MG63 (cell line): Measurements from ENCODE around the gene ATG2A. TPM values are rescaled to one million over a fixed set of nuclear protein-coding genes. Genes with fewer than 3 reads are reported as not detected.
A peak's percentile ranks its signal among the peaks of the same experiment; 100 is the strongest.

ENCODE experiments used
- DNase-seq: peaks from one replicate; pipeline ENCODE4 v3.0.0-alpha.2; 2020
- H3K27me3 ChIP-seq: fragments of 250-450 bp; sonication (Bioruptor Pico); 2 replicates; pipeline ENCODE4 v1.5.1; 2020; ENCODE audit warnings: mild to moderate bottlenecking, moderate library complexity
- H3K36me3 ChIP-seq: fragments of 250-450 bp; sonication (Bioruptor Pico); 2 replicates; pipeline ENCODE4 v1.5.1; 2020; ENCODE audit warnings: mild to moderate bottlenecking, moderate library complexity
- H3K4me3 ChIP-seq: fragments of 250-450 bp; sonication (Bioruptor Pico); 2 replicates; pipeline ENCODE4 v1.5.1; 2020; ENCODE audit warnings: mild to moderate bottlenecking, moderate library complexity
- H3K9me3 ChIP-seq: fragments of 250-450 bp; sonication (Bioruptor Pico); 2 replicates; pipeline ENCODE4 v1.5.1; 2020; ENCODE audit warnings: mild to moderate bottlenecking, moderate library complexity
- total RNA-seq: library from RNA; depleted of rRNA; stranded (reverse); fragments of >200 nt; shearing (Covaris generic); gene quantifications from 2 replicates; pipeline ENCODE4 v1.2.3, GENCODE V29; 2014; ENCODE audit warnings: low replicate concordance; rRNA removed

The ATG2A gene
- total RNA-seq: 4.6 and 18.6 TPM in 2 replicates

DNA sequence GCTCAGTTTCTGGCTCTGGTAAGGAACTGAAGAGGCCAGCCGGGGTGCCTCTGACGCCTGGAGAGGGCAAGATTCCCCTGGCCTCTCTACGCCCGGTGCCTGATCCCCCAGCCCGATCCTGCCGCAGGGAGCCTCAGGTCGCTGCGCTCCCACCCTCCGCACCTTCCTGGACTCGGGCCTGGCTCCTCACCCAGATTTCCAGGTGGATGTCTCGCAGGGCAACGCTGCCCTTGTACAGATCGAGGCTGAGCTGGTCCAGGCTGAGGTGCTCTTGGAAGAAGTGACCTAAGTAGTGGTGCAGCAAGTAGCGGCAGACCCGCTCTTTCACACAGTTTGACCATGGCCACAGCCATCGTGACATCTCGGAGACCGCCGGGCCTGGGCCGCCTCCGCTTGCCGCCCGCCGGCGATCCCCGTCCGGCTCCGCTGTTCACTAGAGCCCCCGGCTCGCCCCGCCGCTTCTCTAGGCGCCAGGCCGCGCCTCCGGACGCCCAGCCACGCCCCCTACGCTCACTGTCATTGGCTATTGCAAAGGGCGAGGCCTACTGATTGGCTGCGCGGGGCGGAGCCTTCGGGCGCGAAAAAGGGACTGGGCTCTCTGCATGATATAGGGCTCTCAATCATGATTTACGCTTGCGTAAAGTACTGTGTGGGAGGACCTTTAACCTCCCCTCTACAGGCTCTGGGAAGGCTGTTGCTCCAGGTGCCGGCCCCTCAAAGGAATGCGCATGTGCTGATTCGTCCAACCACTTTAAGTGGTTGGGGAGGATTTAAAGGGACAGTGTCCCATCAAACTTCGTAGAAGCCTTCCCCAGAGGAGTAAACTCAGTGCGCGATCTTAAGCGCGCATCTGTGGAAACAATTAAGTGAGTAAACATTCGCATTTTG lies at the start of gene ATG2A:
ATG2A (minus strand) TSS at position 435 of the 888 bp plus-strand sequence; CDS start at position 361, 74 bp downstream.
- H3K4me3 ChIP-seq: peak within 1 kb of the TSS; percentile 69
- H3K27me3 ChIP-seq: no peaks in the 10 kb centered on the region
- H3K36me3 ChIP-seq: no peaks in the 10 kb centered on the region; the same call in 1 of the 2 replicates
- DNase-seq: peak; percentile 98
- no peaks in the 10 kb centered on the region for H3K9me3 ChIP-seq

DNA sequence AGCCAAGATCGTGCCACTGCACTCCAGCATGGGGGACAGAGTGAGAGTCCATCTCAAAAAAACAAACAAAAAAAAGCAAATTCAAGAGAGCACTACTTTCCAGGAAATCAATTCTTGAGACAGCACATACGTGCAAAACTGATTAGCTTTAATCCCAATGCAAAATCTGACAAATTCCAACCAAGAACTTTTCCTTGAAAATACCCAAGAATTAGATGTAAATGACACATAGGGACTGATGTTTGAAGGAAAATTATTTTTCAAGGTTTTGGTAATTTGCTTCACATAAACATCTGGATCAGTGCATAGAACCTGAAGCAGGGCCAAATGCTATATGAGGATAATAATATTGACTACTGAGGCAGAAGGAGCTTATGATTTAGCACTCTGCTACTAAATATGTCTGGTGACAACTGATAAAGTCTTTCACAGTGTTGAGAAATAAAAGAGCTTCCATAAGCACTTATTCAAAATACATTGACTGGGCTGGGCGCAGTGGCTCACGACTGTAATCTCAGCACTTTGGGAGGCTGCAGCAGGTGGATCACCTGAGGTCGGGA lies 46.1 kb upstream of the ATG2A start:
- H3K4me3 ChIP-seq: no peak overlapping the region
- no peaks in the 10 kb centered on the region for H3K36me3 ChIP-seq
- no peaks in the 10 kb centered on the region for H3K9me3 ChIP-seq
- H3K27me3 ChIP-seq: no peaks in the 10 kb centered on the region
- no peak for DNase-seq

DNA sequence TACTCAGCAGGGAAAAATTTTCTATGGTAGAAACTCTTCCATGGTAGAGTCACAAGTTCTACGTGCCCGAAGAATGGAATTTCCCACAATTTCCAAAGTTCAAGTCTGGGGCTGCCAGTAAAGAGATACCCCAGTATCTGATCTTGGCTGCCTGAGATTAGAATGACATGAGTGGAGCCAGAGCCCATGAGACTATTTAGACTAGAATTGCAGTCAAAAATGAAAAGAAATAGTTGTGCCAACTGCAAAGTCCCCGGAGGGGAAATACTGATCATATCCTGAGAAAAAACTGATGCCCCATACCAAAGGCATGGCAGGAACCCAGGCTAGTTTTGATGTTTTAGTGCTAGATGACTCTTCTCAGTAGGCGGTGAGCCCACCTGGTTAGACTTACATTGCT lies 43.7 kb upstream of the ATG2A start:
- peak; percentile 43 for DNase-seq
- no peak overlapping the region for H3K4me3 ChIP-seq
- H3K9me3 ChIP-seq: no peaks in the 10 kb centered on the region
- no peaks in the 10 kb centered on the region for H3K27me3 ChIP-seq
- H3K36me3 ChIP-seq: no peaks in the 10 kb centered on the region

DNA sequence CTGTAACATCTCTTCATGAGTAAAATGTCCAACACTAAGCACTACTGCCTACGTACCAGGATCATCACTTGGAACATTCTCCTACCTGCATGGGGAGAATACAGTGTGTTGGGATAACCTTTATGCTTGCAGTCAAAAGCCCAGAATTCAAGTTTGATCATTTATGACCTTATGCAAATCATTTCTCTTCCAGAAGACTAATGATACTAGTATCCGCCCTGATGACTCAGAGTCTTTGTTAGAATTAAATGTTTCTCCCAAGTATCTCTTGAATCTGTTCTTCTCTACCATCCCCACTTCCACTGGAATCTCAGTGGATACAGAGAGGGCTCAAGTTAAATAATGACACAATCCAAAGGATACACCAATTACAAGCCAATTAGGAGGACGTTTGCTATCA lies 42.5 kb upstream of the ATG2A start:
- H3K36me3 ChIP-seq: no peaks in the 10 kb centered on the region
- H3K27me3 ChIP-seq: peaks cover 12% of the 10 kb centered on the region; the same call in 1 of the 2 replicates
- no peaks in the 10 kb centered on the region for H3K9me3 ChIP-seq
- no peak for DNase-seq
- no peak overlapping the region for H3K4me3 ChIP-seq

DNA sequence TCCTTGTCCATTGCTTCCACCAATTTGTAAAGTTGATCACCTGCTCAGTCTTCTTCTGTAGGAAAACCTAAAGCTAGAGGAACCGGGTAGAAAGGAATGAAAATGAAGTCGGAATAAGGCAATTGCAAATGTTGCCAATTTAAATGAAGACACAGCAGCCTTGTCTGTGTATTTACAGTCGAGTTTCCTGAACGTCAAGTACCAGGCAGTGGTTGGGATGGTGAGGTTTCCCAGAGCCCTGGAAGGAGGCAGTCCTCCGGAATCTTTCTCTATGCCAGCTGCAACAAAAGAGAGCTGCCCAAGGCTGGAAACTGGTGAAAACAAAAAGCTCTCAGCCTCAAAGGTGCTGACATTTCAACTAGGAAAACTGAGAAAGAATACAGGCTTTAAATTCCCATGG lies 37.2 kb upstream of the ATG2A start:
- DNase-seq: no peak
- H3K4me3 ChIP-seq: no peak overlapping the region
- H3K27me3 ChIP-seq: peaks cover 21% of the 10 kb centered on the region; the same call in 1 of the 2 replicates
- no peaks in the 10 kb centered on the region for H3K9me3 ChIP-seq
- no peaks in the 10 kb centered on the region for H3K36me3 ChIP-seq

DNA sequence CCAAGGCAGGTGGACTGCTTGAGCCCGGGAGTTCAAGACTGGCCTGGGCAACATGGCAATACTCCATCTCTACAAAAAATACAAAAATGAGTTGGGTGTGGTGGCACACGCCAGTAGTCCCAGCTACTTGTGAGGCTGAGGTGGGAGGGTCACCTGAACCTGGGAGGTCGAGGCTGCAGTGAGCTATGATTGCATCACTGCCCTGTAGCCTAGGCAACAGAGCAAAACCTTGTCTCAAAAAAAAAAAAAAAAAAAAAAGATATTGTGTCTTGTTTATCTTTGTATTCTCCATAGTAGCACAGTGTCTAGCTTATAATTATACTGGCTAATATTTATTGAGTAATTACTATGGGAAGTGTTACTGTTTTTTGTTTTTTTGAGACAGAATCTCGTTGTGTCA lies 34.5 kb upstream of the ATG2A start:
- H3K4me3 ChIP-seq: no peak overlapping the region
- no peaks in the 10 kb centered on the region for H3K9me3 ChIP-seq
- peaks cover 21% of the 10 kb centered on the region; the same call in 1 of the 2 replicates for H3K27me3 ChIP-seq
- no peak for DNase-seq
- no peaks in the 10 kb centered on the region for H3K36me3 ChIP-seq

DNA sequence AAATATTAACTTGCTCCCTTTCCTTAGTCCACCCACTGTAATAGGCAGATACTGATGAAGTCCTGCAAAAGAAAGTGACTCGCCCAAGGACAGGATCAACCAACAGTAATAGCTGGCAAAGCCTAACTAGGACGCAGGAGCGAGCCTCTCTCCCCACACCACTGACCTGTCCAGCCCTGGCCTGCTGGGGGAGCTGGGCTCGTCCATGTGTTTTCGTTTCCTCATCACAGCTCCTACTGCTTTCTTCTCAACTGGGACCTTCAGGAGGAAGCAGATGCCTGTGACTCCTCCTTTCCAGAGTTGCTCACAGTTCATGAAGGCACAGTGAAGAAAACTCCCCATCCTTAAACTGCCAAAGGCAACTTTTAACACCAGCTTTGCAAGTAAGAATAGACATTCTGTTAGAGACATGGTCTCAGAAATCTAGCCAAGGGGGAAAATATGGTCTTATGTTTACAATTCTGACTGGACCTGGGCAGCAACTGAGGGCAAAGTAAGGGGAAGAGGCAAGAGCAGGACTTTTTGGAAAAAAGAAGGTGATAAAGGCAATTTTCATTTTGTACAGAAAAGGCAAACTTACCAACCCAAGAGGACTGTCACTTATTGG lies 30.3 kb upstream of the ATG2A start:
- Histone ChIP-seq H3K4me3 (no peak overlapping the region), H3K27me3 (no peaks in the 10 kb centered on the region), H3K9me3 (no peaks in the 10 kb centered on the region), H3K36me3 (no peaks in the 10 kb centered on the region)
- DNase-seq: peak; percentile 38

DNA sequence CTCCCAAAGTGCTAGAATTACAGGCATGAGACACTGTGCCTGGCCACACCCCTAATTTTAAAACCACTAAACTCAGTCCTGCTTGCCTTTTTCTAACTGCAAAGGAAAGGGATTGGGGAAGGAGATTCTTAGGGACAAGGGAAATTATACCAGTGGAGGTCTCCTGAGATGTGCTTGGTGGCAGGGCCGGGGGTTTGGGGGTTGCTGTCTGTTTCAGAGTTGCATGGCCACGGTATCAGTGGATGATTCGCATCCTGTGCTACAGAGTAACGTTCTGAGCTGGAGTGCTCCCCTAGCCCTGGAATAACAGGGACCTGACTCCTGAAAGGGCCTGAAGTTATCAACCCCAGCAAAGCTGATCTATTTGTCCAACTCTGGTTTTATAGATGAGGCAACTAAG lies 19.5 kb upstream of the ATG2A start:
- Histone ChIP-seq H3K36me3 (peaks cover 4% of the 10 kb centered on the region; the same call in 1 of the 2 replicates), H3K9me3 (no peaks in the 10 kb centered on the region), H3K27me3 (no peaks in the 10 kb centered on the region), H3K4me3 (no peak overlapping the region)
- no peak for DNase-seq

DNA sequence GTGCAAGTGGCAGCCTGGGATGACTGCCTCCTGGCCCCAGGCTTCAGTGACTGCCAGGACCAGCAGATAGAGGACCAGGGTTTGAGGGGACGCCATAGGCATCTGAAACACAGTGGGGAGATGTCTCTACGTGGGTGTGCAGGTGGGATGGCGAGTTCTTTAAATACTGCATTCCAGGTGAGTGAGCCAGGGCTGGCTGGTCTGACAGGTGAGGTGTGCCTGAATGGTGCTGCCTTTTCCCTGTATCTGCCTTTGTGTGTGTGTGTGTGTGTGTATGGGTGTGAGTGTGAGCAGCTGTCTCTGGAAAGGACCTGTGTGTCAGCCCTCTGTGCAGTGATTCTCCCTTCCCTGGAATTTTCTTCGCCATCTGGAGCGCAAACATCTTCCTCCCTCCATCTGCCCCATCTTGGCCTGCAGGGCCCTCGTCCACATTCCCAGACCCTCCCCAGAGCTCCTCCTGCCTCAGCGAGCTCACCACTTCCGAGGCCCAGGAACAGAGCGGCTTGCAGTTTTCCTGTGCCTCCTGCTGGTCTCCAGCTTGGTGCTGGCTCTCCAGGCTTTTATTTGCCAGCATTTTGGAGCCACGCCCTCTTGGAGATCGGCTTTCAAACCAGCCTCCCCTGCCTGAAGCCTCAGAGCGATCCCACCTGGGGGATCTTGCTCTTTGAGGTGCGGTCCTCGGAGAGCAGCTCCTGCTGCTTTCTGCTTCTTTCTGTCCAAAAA lies 18.5 kb upstream of the ATG2A start, which contains the start of gene GPHA2:
GPHA2 (minus strand) TSS at position 535 of the 723 bp plus-strand sequence; CDS start at position 102, 433 bp downstream.
- H3K27me3 ChIP-seq: no peaks in the 10 kb centered on the region
- H3K9me3 ChIP-seq: no peaks in the 10 kb centered on the region
- H3K36me3 ChIP-seq: peaks cover 4% of the 10 kb centered on the region
- no peak for DNase-seq
- no peak within 1 kb of the TSS for H3K4me3 ChIP-seq

DNA sequence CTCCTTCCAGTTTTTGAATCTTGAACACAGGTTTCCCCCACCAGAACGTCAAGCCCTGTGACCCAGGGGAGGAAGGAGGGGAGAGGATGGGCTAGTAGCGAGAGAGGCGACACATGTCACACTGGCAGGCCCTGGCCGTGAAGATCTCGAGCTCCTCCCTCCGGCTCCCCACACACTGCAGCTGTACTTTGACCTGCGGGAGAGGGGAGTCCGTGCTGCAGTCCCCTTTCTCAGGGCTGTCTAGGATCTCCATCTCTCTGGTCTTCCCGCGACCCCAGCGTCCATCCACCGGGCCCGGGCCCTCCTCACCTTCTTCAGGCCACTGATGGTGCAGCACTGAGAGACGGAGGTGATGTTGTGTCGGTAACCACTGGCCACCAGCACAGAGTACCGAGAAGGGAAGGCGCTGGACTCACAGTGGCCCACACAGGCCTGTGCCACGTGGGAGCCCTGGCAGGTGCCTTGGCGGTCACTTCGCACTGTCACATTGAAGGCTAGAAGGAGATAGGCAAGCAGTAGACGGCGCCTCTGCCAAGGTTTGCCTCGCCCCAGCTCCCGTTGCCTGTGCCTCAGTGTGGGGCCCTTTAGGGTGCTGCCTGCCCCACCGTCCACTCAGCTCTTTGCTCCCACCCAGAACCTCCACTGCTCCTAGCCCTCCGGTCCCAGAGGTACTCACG lies 17.8 kb upstream of the ATG2A start:
- H3K36me3 ChIP-seq: peaks cover 4% of the 10 kb centered on the region
- DNase-seq: no peak
- H3K9me3 ChIP-seq: no peaks in the 10 kb centered on the region
- no peak overlapping the region for H3K4me3 ChIP-seq
- H3K27me3 ChIP-seq: no peaks in the 10 kb centered on the region

DNA sequence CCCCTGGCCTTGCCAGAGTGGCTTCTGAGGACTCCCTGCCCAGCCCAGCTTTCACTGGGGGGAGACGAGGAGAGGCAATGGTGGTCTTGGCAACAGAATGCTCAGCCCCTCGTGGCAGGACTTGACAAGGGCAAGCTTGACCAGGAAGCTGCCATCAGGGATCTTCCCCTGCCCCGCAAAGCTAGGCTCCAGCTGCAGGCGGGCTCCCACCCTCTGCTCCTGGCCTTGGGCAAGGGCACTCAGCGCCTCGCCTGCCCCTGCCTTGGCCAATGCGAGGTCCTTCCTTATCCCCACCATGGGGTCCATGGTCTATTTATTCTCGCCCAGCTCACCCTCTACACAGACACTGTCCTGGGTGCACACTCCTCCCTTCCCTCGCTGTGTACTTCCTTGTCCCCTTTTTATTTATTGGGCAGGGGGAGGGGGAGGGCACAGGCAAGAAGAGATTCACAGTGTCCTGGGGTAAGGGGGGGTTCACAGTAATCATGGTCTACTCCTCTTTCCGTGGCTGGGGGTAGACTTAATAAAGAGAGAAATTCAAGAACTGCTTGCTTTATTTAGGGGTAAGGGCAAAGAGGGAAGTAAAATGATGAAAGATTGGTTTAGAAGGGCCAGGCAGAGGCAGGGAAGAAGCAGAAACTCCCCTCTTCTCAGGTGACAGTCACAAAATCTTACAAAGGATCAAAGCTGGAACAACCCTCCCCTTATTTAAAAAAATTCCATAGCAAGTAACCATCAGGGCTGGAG lies 17.1 kb upstream of the ATG2A start:
- Histone ChIP-seq H3K9me3 (no peaks in the 10 kb centered on the region), H3K4me3 (no peak overlapping the region), H3K27me3 (no peaks in the 10 kb centered on the region), H3K36me3 (peaks cover 4% of the 10 kb centered on the region)
- DNase-seq: no peak

DNA sequence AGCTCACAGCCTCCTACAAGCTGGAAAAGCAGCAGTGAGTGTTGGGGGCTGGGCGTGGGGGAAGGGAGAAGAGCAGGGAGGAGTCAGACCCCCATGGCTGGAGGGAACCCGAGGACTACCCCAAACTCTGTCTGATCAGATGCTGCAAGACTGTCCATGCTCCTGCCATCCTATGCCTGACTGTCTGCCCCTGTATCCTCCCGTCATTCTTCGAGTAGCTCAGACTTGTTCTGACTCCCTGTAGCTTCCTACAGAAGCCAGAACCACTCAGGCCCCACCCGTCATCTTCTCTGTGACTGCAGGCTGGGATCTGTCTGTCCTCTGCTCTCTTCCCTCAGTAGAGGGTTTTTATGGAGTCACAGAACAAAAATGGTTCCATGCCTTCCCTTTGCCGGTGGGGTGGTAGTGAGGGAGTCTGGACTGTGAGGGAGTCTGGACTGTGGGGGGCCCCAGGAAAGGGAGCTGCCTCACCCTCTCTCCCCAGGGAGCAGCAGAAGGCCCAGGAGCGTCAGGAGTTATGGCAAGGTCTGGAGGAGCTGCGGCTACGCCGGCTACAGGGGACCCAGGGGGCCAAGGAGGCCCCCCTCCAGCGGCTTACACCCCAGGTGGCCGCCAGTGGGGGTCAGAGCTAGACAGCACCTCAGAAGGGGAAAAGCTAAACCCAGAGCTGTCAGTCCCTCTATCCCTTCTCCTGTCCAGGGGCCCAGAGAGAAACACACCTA lies 16.4 kb upstream of the ATG2A start:
- Histone ChIP-seq H3K4me3 (no peak overlapping the region), H3K27me3 (no peaks in the 10 kb centered on the region), H3K9me3 (no peaks in the 10 kb centered on the region), H3K36me3 (peaks cover 4% of the 10 kb centered on the region)
- DNase-seq: no peak

DNA sequence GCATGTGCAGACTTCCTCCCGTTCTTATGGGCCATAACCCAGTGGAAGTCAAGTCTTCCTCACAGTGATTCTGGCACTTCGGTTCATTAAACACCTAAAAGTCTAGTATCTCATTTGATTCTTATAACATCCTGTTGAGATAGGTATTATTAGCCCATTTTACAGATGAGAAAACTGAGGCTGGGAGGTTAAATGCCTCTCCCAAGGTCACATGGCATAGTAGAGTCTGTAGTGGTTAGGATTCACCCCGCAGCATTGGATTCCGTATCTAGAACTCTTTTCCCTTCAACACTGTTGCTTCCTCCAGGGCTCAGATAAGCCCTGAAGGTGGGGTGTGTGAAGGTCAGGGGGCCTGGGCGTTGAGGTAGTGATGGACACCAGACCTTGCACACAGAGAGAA lies 15.3 kb upstream of the ATG2A start:
- Histone ChIP-seq H3K4me3 (no peak overlapping the region), H3K36me3 (peaks cover 6% of the 10 kb centered on the region), H3K27me3 (no peaks in the 10 kb centered on the region), H3K9me3 (no peaks in the 10 kb centered on the region)
- DNase-seq: no peak

DNA sequence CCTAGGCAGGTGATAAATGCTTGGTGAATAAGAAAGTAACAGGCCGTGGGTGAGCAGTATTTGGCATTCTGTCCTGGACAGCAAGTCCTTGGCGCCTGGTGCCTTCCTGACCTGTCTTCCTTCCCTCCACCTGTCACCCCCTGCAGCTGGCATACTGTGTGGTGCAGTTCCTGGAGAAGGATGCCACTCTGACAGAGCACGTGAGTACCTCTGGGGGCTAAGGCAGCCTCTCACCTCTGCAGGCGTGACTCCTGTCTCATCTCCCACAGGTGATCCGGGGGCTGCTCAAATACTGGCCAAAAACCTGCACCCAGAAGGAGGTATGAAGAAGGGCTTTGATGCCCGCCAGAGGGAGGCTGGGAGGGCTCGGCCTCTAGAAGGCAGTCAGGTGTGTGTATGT lies 14.3 kb upstream of the ATG2A start:
- H3K4me3 ChIP-seq: no peak overlapping the region
- H3K36me3 ChIP-seq: peaks cover 6% of the 10 kb centered on the region
- no peaks in the 10 kb centered on the region for H3K27me3 ChIP-seq
- H3K9me3 ChIP-seq: no peaks in the 10 kb centered on the region
- no peak for DNase-seq

DNA sequence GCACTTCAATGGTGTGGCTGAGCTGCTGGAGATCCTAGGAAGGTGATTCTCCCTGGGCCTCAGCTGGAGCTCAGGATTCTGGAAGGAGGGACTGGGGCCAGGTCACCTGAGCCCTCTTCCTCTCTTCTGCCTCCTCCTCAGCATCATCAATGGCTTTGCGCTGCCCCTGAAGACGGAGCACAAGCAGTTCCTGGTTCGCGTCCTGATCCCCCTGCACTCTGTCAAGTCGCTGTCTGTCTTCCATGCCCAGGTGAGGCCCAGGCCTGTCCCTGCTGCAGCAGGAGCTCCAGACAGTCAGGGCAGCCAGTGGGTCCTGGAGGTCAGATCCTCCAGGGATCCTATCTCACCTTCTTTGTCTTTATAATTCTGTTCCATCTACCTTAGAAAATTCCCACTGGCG lies 13.3 kb upstream of the ATG2A start:
- DNase-seq: no peak
- no peak overlapping the region for H3K4me3 ChIP-seq
- no peaks in the 10 kb centered on the region for H3K9me3 ChIP-seq
- peaks cover 6% of the 10 kb centered on the region for H3K36me3 ChIP-seq
- H3K27me3 ChIP-seq: no peaks in the 10 kb centered on the region
